ENCODE data around the gene TUBB4B. TPM values are rescaled to one million over a fixed set of nuclear protein-coding genes. Genes with fewer than 3 reads are reported as not detected.

TUBB4B gene
- total RNA-seq, 1 donor from 2014 or later, result 134 TPM

GRCh38 chr9:137229903-137230704, 11.0 kb upstream of the TUBB4B start:
- Mint-ChIP-seq H3K36me3 (ENCODE audit: low read depth, unreplicated experiment) (no peaks in the 10 kb centered on the region), H3K4me1 (ENCODE audit: unreplicated experiment) (no peaks in the 10 kb centered on the region), H3K27ac (ENCODE audit: unreplicated experiment) (no peak overlapping the region), H3K9me3 (ENCODE audit: unreplicated experiment) (no peaks in the 10 kb centered on the region), H3K27me3 (ENCODE audit: unreplicated experiment) (peaks cover 7% of the 10 kb centered on the region), H3K4me3 (ENCODE audit: unreplicated experiment) (no peak overlapping the region)
- no peak for DNase-seq (ENCODE audit: low spot score)
- TF ChIP-seq CTCF (IDR thresholded peaks at IDR 0.05; ENCODE audit: unreplicated experiment), result no peak

GRCh38 chr9:137230705-137231371, 10.2 kb upstream of the TUBB4B start, which contains the start of gene SLC34A3:
Gene SLC34A3 (plus strand): TSS chr9:137230901. CDS start chr9:137231703, 802 bp downstream.
- Mint-ChIP-seq H3K9me3 (ENCODE audit: unreplicated experiment) (no peaks in the 10 kb centered on the region), H3K36me3 (ENCODE audit: low read depth, unreplicated experiment) (no peaks in the 10 kb centered on the region)

GRCh38 chr9:137231372-137232039, 9.6 kb upstream of the TUBB4B start:
- H3K36me3 Mint-ChIP-seq (ENCODE audit: low read depth, unreplicated experiment), result no peaks in the 10 kb centered on the region
- DNase-seq (ENCODE audit: low spot score), result no peak
- H3K27ac Mint-ChIP-seq (ENCODE audit: unreplicated experiment), result no peak overlapping the region
- H3K9me3 Mint-ChIP-seq (ENCODE audit: unreplicated experiment), result no peaks in the 10 kb centered on the region
- no peaks in the 10 kb centered on the region for H3K27me3 Mint-ChIP-seq (ENCODE audit: unreplicated experiment)
- no peak for TF ChIP-seq CTCF (IDR thresholded peaks at IDR 0.05; ENCODE audit: unreplicated experiment)
- no peak overlapping the region for H3K4me3 Mint-ChIP-seq (ENCODE audit: unreplicated experiment)
- H3K4me1 Mint-ChIP-seq (ENCODE audit: unreplicated experiment), result no peaks in the 10 kb centered on the region

More at GRCh38 chr9:137230705-137231371, 10.2 kb upstream of the TUBB4B start, which contains the start of gene SLC34A3:
- H3K4me3 Mint-ChIP-seq (ENCODE audit: unreplicated experiment), result no peak within 1 kb of the TSS
- TF ChIP-seq CTCF (IDR thresholded peaks at IDR 0.05; ENCODE audit: unreplicated experiment), result no peak
- no peak within 1 kb of the TSS for H3K27ac Mint-ChIP-seq (ENCODE audit: unreplicated experiment)
- no peaks in the 10 kb centered on the region for H3K4me1 Mint-ChIP-seq (ENCODE audit: unreplicated experiment)
- DNase-seq (ENCODE audit: low spot score), result no peak
- peaks cover 4% of the 10 kb centered on the region for H3K27me3 Mint-ChIP-seq (ENCODE audit: unreplicated experiment)

- Mint-ChIP-seq H3K4me3 (ENCODE audit: unreplicated experiment) (no peak overlapping the region), H3K4me1 (ENCODE audit: unreplicated experiment) (no peaks in the 10 kb centered on the region), H3K27ac (ENCODE audit: unreplicated experiment) (no peak overlapping the region), H3K27me3 (ENCODE audit: unreplicated experiment) (no peaks in the 10 kb centered on the region), H3K9me3 (ENCODE audit: unreplicated experiment) (no peaks in the 10 kb centered on the region), H3K36me3 (ENCODE audit: low read depth, unreplicated experiment) (no peaks in the 10 kb centered on the region)
- TF ChIP-seq CTCF (IDR thresholded peaks at IDR 0.05; ENCODE audit: unreplicated experiment), result no peak
- no peak for DNase-seq (ENCODE audit: low spot score)
Observed at GRCh38 chr9:137232101-137232500, 9.0 kb upstream of the TUBB4B start.

Data from endothelial cell (in vitro differentiated cells).